ENCODE measurements around the gene B3GALT5. TPM values are rescaled to one million over a fixed set of nuclear protein-coding genes. Genes with fewer than 3 reads are reported as not detected.

Gene B3GALT5
- total and polyA plus RNA-seq, 10 donors: 0.02 to 0.34 (median 0.13) TPM; not detected in 1

DNA sequence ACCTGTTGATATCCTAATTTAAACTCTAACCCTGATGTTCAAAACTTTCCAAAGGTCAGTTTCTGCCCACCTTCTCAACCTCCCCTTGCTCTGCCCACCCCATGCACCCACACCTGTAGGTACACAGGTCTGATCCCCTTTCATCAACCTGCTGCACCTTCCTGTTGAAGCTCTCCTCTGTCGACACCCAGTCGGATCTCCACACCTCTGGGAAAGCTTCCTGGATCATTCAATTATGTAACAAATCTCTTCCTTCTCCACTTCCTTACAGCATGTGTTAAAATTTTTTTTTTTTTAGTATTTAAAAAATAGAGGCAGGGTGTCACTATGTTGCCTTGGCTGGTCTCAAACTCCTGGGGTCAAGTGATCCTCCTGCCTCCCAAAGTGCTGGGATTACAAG, 87.6 kb downstream of the B3GALT5 start:
- intact Hi-C loops (cut with DNase I; ENCODE audit: low total_unique reads): no loop called here
- Histone ChIP-seq H3K4me3 (no peak overlapping the region), H3K9me3 (peaks cover 0 to 20% (median 13%) of the 10 kb centered on the region in 8 donors), H3K27ac (no peak overlapping the region), H3K36me3 (no peaks in the 10 kb centered on the region), H3K4me1 (no peaks in the 10 kb centered on the region), H3K27me3 (replicated peaks in 1 of 7) (peaks cover 0 to 19% (median 0%) of the 10 kb centered on the region in 7 donors)
- DNase-seq: no peak
- no peak for TF ChIP-seq POLR2A (IDR thresholded peaks at IDR 0.05)
- TF ChIP-seq POLR2AphosphoS5 (IDR thresholded peaks at IDR 0.05): no peak
- TF ChIP-seq, protein P1, sequence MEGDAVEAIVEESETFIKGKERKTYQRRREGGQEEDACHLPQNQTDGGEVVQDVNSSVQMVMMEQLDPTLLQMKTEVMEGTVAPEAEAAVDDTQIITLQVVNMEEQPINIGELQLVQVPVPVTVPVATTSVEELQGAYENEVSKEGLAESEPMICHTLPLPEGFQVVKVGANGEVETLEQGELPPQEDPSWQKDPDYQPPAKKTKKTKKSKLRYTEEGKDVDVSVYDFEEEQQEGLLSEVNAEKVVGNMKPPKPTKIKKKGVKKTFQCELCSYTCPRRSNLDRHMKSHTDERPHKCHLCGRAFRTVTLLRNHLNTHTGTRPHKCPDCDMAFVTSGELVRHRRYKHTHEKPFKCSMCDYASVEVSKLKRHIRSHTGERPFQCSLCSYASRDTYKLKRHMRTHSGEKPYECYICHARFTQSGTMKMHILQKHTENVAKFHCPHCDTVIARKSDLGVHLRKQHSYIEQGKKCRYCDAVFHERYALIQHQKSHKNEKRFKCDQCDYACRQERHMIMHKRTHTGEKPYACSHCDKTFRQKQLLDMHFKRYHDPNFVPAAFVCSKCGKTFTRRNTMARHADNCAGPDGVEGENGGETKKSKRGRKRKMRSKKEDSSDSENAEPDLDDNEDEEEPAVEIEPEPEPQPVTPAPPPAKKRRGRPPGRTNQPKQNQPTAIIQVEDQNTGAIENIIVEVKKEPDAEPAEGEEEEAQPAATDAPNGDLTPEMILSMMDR (IDR thresholded peaks at IDR 0.05 in 8 of 11, conservative IDR thresholded peaks at IDR 0.05 in 3 of 11): no peak
- 52 to 73% (median 62%) methylated on average over 2 of the region's 2 CpGs for WGBS, 5 donors

DNA sequence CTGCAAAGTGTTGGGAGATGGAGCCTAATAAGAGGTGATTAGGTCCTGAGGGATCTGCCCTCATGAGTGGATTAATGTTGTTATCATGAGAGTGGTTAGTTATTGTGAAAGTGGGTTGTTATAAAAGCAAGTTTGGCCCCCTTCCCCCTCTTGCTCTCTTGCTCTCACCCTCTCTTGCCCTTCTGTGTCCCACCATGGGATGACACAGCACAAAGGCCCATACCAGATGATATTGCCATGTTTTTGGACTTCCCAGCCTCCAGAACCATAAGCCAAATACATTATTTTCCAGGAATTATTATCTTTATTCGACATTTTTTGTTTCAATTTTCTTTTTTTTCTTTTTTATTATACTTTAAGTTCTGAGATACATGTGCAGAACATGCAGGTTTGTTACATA, 90.8 kb downstream of the B3GALT5 start:
- DNase-seq: no peak
- H3K36me3 ChIP-seq: no peaks in the 10 kb centered on the region
- no peak overlapping the region for H3K27ac ChIP-seq
- H3K4me1 ChIP-seq: no peaks in the 10 kb centered on the region
- 55 to 82% (median 68%) methylated on average over 1 of the region's 1 CpG for WGBS, 5 donors
- TF ChIP-seq POLR2AphosphoS5 (IDR thresholded peaks at IDR 0.05): no peak
- TF ChIP-seq, protein P1 (IDR thresholded peaks at IDR 0.05 in 8 of 11, conservative IDR thresholded peaks at IDR 0.05 in 3 of 11): no peak
- no peak for TF ChIP-seq POLR2A (IDR thresholded peaks at IDR 0.05)
- intact Hi-C loops (cut with DNase I; ENCODE audit: low total_unique reads): no loop called here
- peaks cover 0 to 20% (median 13%) of the 10 kb centered on the region in 8 donors for H3K9me3 ChIP-seq
- peaks cover 0 to 19% (median 0%) of the 10 kb centered on the region in 7 donors for H3K27me3 ChIP-seq (replicated peaks in 1 of 7)
- H3K4me3 ChIP-seq: no peak overlapping the region

DNA sequence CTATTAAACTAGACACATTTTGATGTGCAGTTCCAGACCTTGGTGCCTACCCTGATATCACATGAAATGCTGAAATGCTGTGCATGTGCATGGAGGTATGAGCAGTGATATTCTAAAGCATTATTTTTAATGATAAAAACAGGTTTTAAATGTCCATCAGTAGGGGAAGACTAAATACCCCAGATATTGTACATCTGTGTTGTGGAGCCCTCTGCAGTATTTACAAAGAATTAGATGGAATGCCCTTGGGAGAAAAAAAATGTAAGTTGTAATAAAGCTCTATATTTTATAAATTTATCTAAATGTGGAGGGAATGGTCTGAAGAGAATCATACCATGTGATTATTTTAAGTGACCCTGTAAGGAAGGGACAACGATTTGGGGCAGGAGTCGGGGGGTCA, 93.1 kb downstream of the B3GALT5 start:
- Histone ChIP-seq H3K36me3 (no peaks in the 10 kb centered on the region), H3K27me3 (replicated peaks in 1 of 7) (peaks cover 0 to 7% (median 0%) of the 10 kb centered on the region in 7 donors), H3K9me3 (peaks cover 0 to 20% (median 13%) of the 10 kb centered on the region in 8 donors), H3K4me3 (no peak overlapping the region), H3K4me1 (no peaks in the 10 kb centered on the region), H3K27ac (no peak overlapping the region)
- no peak for DNase-seq
- TF ChIP-seq, protein P1 (IDR thresholded peaks at IDR 0.05 in 8 of 11, conservative IDR thresholded peaks at IDR 0.05 in 3 of 11): no peak
- no peak for TF ChIP-seq POLR2A (IDR thresholded peaks at IDR 0.05)
- TF ChIP-seq POLR2AphosphoS5 (IDR thresholded peaks at IDR 0.05): no peak
- intact Hi-C loops (cut with DNase I; ENCODE audit: low total_unique reads): no loop called here
- 84 to 96% (median 88%) methylated on average over 2 of the region's 2 CpGs for WGBS, 5 donors

DNA sequence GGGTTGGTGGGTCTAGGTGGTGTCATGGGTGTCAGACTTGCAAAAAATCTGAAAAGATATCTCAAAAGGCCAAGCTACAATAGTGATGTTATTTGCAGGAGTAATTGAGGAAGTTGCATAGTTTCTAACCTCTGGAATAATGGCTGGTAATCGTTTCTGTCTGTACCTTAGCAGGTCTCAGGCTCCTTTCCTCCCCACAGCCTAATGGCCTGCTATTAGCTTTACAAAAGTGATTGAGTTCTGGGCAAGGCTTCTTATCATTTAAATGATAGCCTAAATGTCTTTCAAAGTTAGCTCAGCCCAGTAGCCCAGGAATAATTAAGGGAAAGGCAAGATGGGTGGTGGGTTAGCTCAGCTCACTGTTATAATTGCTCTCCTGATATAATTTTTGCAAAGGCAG, 94.6 kb downstream of the B3GALT5 start:
- DNase-seq: no peak
- H3K4me3 ChIP-seq: no peak overlapping the region
- peaks cover 0 to 20% (median 13%) of the 10 kb centered on the region in 8 donors for H3K9me3 ChIP-seq
- 7 to 25% (median 18%) methylated on average over 1 of the region's 1 CpG for WGBS, 5 donors
- no peaks in the 10 kb centered on the region for H3K4me1 ChIP-seq
- no peak overlapping the region for H3K27ac ChIP-seq
- no peaks in the 10 kb centered on the region for H3K36me3 ChIP-seq
- intact Hi-C loops (cut with DNase I; ENCODE audit: low total_unique reads): no loop called here
- peaks cover 0 to 5% (median 0%) of the 10 kb centered on the region in 7 donors for H3K27me3 ChIP-seq (replicated peaks in 1 of 7)
- TF ChIP-seq POLR2A (IDR thresholded peaks at IDR 0.05) (no peak), POLR2AphosphoS5 (IDR thresholded peaks at IDR 0.05) (no peak)
- TF ChIP-seq, protein P1 (IDR thresholded peaks at IDR 0.05 in 8 of 11, conservative IDR thresholded peaks at IDR 0.05 in 3 of 11): no peak

All from spleen (tissue), 11 donors.